Stimulated activated CD4-positive, alpha-beta T cell treated with anti-CD3 and anti-CD28 coated beads, Interleukin-4, amount 100 ng/mL, for 24 hours (primary cell): ENCODE results near the gene TAF4.

Source experiments
- DNase-seq: peaks from one replicate; pipeline ENCODE4 v3.0.0-alpha.2; 2020

The TAF4 gene

GRCh38 chr20:61940976-61941720, 124.5 kb downstream of the TAF4 start:
- DNase-seq, result no peak

- no peak for DNase-seq
These were observed 125.2 kb downstream of the TAF4 start for GRCh38 chr20:61940491-61940890.

- no peak for DNase-seq
These were observed 125.9 kb downstream of the TAF4 start for GRCh38 chr20:61939691-61940360.

- no peak for DNase-seq
These were observed 126.6 kb downstream of the TAF4 start for GRCh38 chr20:61938839-61939690.

- DNase-seq, result no peak
These were observed 127.5 kb downstream of the TAF4 start for GRCh38 chr20:61937963-61938838.

- DNase-seq, result no peak
These were observed 128.3 kb downstream of the TAF4 start for GRCh38 chr20:61937146-61937962.

GRCh38 chr20:61936701-61937131, 129.0 kb downstream of the TAF4 start:
- DNase-seq, result no peak

- no peak for DNase-seq
These were observed 129.6 kb downstream of the TAF4 start for GRCh38 chr20:61935926-61936700.

- no peak for DNase-seq
These were observed 130.8 kb downstream of the TAF4 start for GRCh38 chr20:61934716-61935530.

- no peak for DNase-seq
These were observed 131.5 kb downstream of the TAF4 start for GRCh38 chr20:61933951-61934715.

- DNase-seq, result no peak
These were observed 132.2 kb downstream of the TAF4 start for GRCh38 chr20:61933481-61933950.

- DNase-seq, result no peak
These were observed 132.8 kb downstream of the TAF4 start for GRCh38 chr20:61932711-61933480.

- no peak for DNase-seq
These were observed 133.5 kb downstream of the TAF4 start for GRCh38 chr20:61932199-61932592.

- no peak for DNase-seq
These were observed 134.0 kb downstream of the TAF4 start for GRCh38 chr20:61931476-61932198.

GRCh38 chr20:61930776-61931475, 134.8 kb downstream of the TAF4 start:
- no peak for DNase-seq

GRCh38 chr20:61929971-61930666, 135.6 kb downstream of the TAF4 start:
- no peak for DNase-seq
